ENCODE results near the gene TP73.

TP73 gene

GRCh38 chr1:3699596-3699995 is 47.3 kb downstream of the TP73 start:
- no peak overlapping the region for H3K4me3 ChIP-seq (ENCODE audit: low read depth, low read length)
- no peak for TF ChIP-seq CTCF (IDR thresholded peaks at IDR 0.05; ENCODE audit: low read depth, low read length, missing control alignments)
- in situ Hi-C loops (cut with HindIII; ENCODE audit: low sequenced_read_pairs), result no loop called here
- DNase-seq (ENCODE audit: low read depth), result no peak

- in situ Hi-C loops (cut with HindIII; ENCODE audit: low sequenced_read_pairs), result no loop called here
- DNase-seq (ENCODE audit: low read depth), result no peak
- H3K4me3 ChIP-seq (ENCODE audit: low read depth, low read length), result no peak overlapping the region
- no peak for TF ChIP-seq CTCF (IDR thresholded peaks at IDR 0.05; ENCODE audit: low read depth, low read length, missing control alignments)
These were observed 48.3 kb downstream of the TP73 start for GRCh38 chr1:3700631-3701030.

GRCh38 chr1:3702528-3702927 is 50.2 kb downstream of the TP73 start:
- no peak for TF ChIP-seq CTCF (IDR thresholded peaks at IDR 0.05; ENCODE audit: low read depth, low read length, missing control alignments)
- no peak for DNase-seq (ENCODE audit: low read depth)
- no peak overlapping the region for H3K4me3 ChIP-seq (ENCODE audit: low read depth, low read length)
- in situ Hi-C loops (cut with HindIII; ENCODE audit: low sequenced_read_pairs), result no loop called here

GRCh38 chr1:3702990-3703728 is 50.8 kb downstream of the TP73 start:
- in situ Hi-C loops (cut with HindIII; ENCODE audit: low sequenced_read_pairs), result no loop called here
- TF ChIP-seq CTCF (IDR thresholded peaks at IDR 0.05; ENCODE audit: low read depth, low read length, missing control alignments), result no peak
- no peak for DNase-seq (ENCODE audit: low read depth)
- no peak overlapping the region for H3K4me3 ChIP-seq (ENCODE audit: low read depth, low read length)

GRCh38 chr1:3703786-3704371 is 51.6 kb downstream of the TP73 start:
- in situ Hi-C loops (cut with HindIII; ENCODE audit: low sequenced_read_pairs), result no loop called here
- no peak overlapping the region for H3K4me3 ChIP-seq (ENCODE audit: low read depth, low read length)
- no peak for TF ChIP-seq CTCF (IDR thresholded peaks at IDR 0.05; ENCODE audit: low read depth, low read length, missing control alignments)
- no peak for DNase-seq (ENCODE audit: low read depth)

- no peak for TF ChIP-seq CTCF (IDR thresholded peaks at IDR 0.05; ENCODE audit: low read depth, low read length, missing control alignments)
- H3K4me3 ChIP-seq (ENCODE audit: low read depth, low read length), result no peak overlapping the region
- in situ Hi-C loops (cut with HindIII; ENCODE audit: low sequenced_read_pairs), result no loop called here
- DNase-seq (ENCODE audit: low read depth), result no peak
These were observed 53.1 kb downstream of the TP73 start for GRCh38 chr1:3705341-3705950.
